Sigmoid colon (tissue), 7 donors: ENCODE results near the gene PDGFD. TPM values are rescaled to one million over a fixed set of nuclear protein-coding genes. Genes with fewer than 3 reads are reported as not detected.

ENCODE experiments used
- DNase-seq: peaks from one replicate; pipeline ENCODE4 v3.0.0-alpha.2; 2019
- H3K27ac ChIP-seq, 4 donors: fragments of 200-600 bp; sonication (generic); one replicate each; pipeline ENCODE4 v1.5.1; 2016 to 2019; ENCODE audit warnings: mild to moderate bottlenecking in 1 of 4
- H3K27me3 ChIP-seq, 3 donors: fragments of 200-600 bp; sonication (generic); one replicate each; pipeline ENCODE4 v1.5.1; 2019; ENCODE audit warnings: mild to moderate bottlenecking in 1 of 3
- H3K36me3 ChIP-seq, 4 donors: fragments of 200-600 bp; sonication (generic); one replicate each; pipeline ENCODE4 v1.5.1; 2016 to 2019
- H3K4me1 ChIP-seq, 4 donors: fragments of 200-600 bp; sonication (generic); one replicate each; pipeline ENCODE4 v1.5.1; 2017 to 2019
- H3K4me3 ChIP-seq, 4 donors: fragments of 200-600 bp; sonication (generic); one replicate each; pipeline ENCODE4 v1.5.1; 2017 to 2019; ENCODE audit warnings: mild to moderate bottlenecking in 2 of 4, moderate library complexity in 1 of 4
- H3K9me3 ChIP-seq, 4 donors: fragments of 200-600 bp in 3 of 4; sonication (generic) in 3 of 4; one replicate each; pipeline versions ENCODE4 v1.5.1 to v1.6.1; 2013 to 2019
- EP300 ChIP-seq, 4 donors: sonication (generic); formaldehyde crosslinking; IDR thresholded peaks; one replicate each; pipeline ENCODE4 v1.6.1; 2017; ENCODE audit warnings: antibody characterized with exemption in 4 of 4
- POLR2A ChIP-seq, 2 donors: fragments of 450-650 bp; IDR thresholded peaks; one replicate each; pipeline ENCODE4 v1.6.1; 2016; ENCODE audit warnings: antibody characterized with exemption in 2 of 2, mild to moderate bottlenecking in 2 of 2, moderate library complexity in 2 of 2
- POLR2AphosphoS5 ChIP-seq, 4 donors: sonication (generic); formaldehyde crosslinking; IDR thresholded peaks; one replicate each; pipeline ENCODE4 v1.6.1; 2017; ENCODE audit warnings: antibody characterized with exemption in 4 of 4
- WGBS, 2 donors: extraction: QIAGEN DNeasy Blood & Tissue Kit; methylation state at CpG; one replicate each; pipeline ENCODE4 v1.1.7; 2013; 5-methylcytosine and 5-hydroxymethylcytosine counted together
- intact Hi-C: fragments of 100-400 bp; cut with DNase I; formaldehyde crosslinking; loops from one replicate; pipeline ENCODE4 v1.15.1; 2023
- polyA plus RNA-seq, 3 donors: library from polyadenylated mRNA; stranded (reverse); fragments of 200-250 nt; gene quantifications; one replicate each; pipeline ENCODE4 v1.2.3, GENCODE V29; 2013
- total RNA-seq, 4 donors: library from RNA; depleted of rRNA; stranded (reverse); fragments of >200 nt; gene quantifications; one replicate each; pipeline ENCODE4 v1.1.0, GENCODE V29; 2016
- TF ChIP-seq, protein P1 (sequence below), 4 experiments: fragments of 450-650 bp in 3 of 4; fragments of 200-600 bp in 1 of 4; IDR thresholded peaks; one replicate each; pipeline ENCODE4 v1.5.1; 2016 to 2019; ENCODE audit warnings: antibody characterized with exemption in 4 of 4, mild to moderate bottlenecking in 3 of 4, moderate library complexity in 2 of 4
- donor health status: healthy with polysubstance abuse.
- donor health status: Bipolar disorder and iron deficiency.
- donor health status: healthy.

PDGFD gene
- total and polyA plus RNA-seq, 7 donors = 0.69 to 11.6 (median 7.9) TPM

- intact Hi-C loops = no loop called here
- WGBS, 2 donors = 87 to 91% methylated on average over 3 of the region's 3 CpGs
- DNase-seq = no peak
- TF ChIP-seq, protein P1, sequence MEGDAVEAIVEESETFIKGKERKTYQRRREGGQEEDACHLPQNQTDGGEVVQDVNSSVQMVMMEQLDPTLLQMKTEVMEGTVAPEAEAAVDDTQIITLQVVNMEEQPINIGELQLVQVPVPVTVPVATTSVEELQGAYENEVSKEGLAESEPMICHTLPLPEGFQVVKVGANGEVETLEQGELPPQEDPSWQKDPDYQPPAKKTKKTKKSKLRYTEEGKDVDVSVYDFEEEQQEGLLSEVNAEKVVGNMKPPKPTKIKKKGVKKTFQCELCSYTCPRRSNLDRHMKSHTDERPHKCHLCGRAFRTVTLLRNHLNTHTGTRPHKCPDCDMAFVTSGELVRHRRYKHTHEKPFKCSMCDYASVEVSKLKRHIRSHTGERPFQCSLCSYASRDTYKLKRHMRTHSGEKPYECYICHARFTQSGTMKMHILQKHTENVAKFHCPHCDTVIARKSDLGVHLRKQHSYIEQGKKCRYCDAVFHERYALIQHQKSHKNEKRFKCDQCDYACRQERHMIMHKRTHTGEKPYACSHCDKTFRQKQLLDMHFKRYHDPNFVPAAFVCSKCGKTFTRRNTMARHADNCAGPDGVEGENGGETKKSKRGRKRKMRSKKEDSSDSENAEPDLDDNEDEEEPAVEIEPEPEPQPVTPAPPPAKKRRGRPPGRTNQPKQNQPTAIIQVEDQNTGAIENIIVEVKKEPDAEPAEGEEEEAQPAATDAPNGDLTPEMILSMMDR (IDR thresholded peaks at IDR 0.05) = no peak
- TF ChIP-seq EP300 (IDR thresholded peaks at IDR 0.05) (no peak), POLR2A (IDR thresholded peaks at IDR 0.05) (no peak), POLR2AphosphoS5 (IDR thresholded peaks at IDR 0.05) (no peak)
- Histone ChIP-seq H3K36me3 (no peaks in the 10 kb centered on the region), H3K4me1 (no peaks in the 10 kb centered on the region), H3K27ac (no peak overlapping the region), H3K4me3 (no peak overlapping the region), H3K27me3 (no peaks in the 10 kb centered on the region), H3K9me3 (peaks cover 0 to 2% (median 0%) of the 10 kb centered on the region in 4 donors)
These were observed 59.3 kb downstream of the PDGFD start for GRCh38 chr11:104104664-104105063.

DNA sequence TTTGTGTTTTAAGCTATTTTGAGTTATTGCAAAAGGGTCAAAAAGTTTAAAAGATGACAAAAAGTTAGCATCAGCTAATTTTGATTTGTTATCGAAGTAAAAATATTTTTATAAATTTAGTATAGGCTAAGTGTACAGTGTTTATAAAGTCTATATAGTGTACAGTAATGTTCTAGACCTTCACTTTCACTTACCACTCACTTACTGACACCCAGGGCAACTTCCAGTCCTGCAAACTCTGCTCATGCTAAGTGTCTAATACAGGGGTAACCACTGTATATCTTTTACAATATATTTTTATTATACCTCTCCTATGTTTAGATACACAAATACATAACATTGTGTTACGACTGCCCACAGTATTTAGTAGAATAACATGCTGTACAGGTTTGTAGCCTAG lies 59.7 kb downstream of the PDGFD start:
- 83 to 86% methylated on average over 2 of the region's 2 CpGs for WGBS, 2 donors
- no peak overlapping the region for H3K27ac ChIP-seq
- H3K4me3 ChIP-seq = no peak overlapping the region
- H3K36me3 ChIP-seq = no peaks in the 10 kb centered on the region
- no peak for DNase-seq
- H3K27me3 ChIP-seq = no peaks in the 10 kb centered on the region
- H3K4me1 ChIP-seq = no peaks in the 10 kb centered on the region
- intact Hi-C loops = no loop called here
- peaks cover 0 to 2% (median 0%) of the 10 kb centered on the region in 4 donors for H3K9me3 ChIP-seq
- TF ChIP-seq EP300 (IDR thresholded peaks at IDR 0.05) = no peak
- no peak for TF ChIP-seq POLR2AphosphoS5 (IDR thresholded peaks at IDR 0.05)
- TF ChIP-seq, protein P1 (IDR thresholded peaks at IDR 0.05) = no peak
- TF ChIP-seq POLR2A (IDR thresholded peaks at IDR 0.05) = no peak

DNA sequence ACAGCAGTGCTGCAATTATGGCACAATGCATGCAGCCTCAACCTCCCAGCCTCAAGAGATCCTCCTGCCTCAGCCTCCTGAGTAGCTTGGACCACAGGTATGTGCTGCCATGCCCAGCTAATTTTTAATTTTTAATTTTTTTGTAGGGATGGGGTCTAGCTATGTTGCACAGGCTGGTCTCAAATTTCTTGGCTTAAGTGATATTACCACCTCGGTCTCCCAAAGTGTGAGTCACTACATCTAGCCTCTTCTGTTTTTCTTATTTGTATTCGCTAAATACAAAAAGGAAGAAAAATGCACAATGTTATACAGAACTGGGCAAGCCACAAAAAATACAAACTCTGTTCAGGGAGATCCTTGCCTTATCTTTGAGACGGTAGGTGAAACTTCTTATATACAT lies 65.4 kb downstream of the PDGFD start:
- no peak for TF ChIP-seq POLR2AphosphoS5 (IDR thresholded peaks at IDR 0.05)
- no peak for TF ChIP-seq EP300 (IDR thresholded peaks at IDR 0.05)
- no peak for TF ChIP-seq POLR2A (IDR thresholded peaks at IDR 0.05)
- TF ChIP-seq, protein P1 (IDR thresholded peaks at IDR 0.05) = no peak
- WGBS, 2 donors = 69 to 70% methylated on average over 3 of the region's 3 CpGs

DNA sequence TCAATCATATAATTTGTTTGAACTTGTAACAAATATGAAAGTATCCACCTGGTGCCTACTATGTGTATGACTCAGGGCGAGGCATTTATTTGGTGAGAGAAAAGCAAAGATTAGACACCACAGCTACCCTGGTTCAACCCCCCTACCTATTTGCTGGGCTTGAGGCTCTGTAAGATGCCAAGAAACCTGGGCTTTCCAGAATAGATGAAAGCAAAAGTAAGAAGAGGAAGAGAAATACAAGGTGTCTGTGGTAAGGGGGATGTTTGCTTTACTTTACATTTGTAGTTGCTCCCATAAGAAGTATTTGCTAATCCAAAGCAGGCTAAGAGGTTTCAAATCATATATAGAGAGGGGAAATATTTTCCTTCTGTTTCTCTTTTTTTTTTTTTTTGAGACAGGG lies 65.8 kb downstream of the PDGFD start:
- TF ChIP-seq POLR2A (IDR thresholded peaks at IDR 0.05) (no peak), EP300 (IDR thresholded peaks at IDR 0.05) (no peak), POLR2AphosphoS5 (IDR thresholded peaks at IDR 0.05) (no peak)
- TF ChIP-seq, protein P1 (IDR thresholded peaks at IDR 0.05) = no peak
- Histone ChIP-seq H3K9me3 (peaks cover 0 to 2% (median 0%) of the 10 kb centered on the region in 4 donors), H3K36me3 (no peaks in the 10 kb centered on the region), H3K27me3 (no peaks in the 10 kb centered on the region), H3K27ac (no peak overlapping the region), H3K4me3 (no peak overlapping the region), H3K4me1 (no peaks in the 10 kb centered on the region)
- no peak for DNase-seq
- intact Hi-C loops = no loop called here
- WGBS, 2 donors = 91 to 96% methylated on average over 1 of the region's 1 CpG

More for the DNA sequence above, 65.4 kb downstream of the PDGFD start:
- H3K36me3 ChIP-seq = no peaks in the 10 kb centered on the region
- intact Hi-C loops = no loop called here
- no peak overlapping the region for H3K4me3 ChIP-seq
- no peaks in the 10 kb centered on the region for H3K4me1 ChIP-seq
- no peaks in the 10 kb centered on the region for H3K27me3 ChIP-seq
- peaks cover 0 to 2% (median 0%) of the 10 kb centered on the region in 4 donors for H3K9me3 ChIP-seq
- no peak overlapping the region for H3K27ac ChIP-seq
- no peak for DNase-seq

DNA sequence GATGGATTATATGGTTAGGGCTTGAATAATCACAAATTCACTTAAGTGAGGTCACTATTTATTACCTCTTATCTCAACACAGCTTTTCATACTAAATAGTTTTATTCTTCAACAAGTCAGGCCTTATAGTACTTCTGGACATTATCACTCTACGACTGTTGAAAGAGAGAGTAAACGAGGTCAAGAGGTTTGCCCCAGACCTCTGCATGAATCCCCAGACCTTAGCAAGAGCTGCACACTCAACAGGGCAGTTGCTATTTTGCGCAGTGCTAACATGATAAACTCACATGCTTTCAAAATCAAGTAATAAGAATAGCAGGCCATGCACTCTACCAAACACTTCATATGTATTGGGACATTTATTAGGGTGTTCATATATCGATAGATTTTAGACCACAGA lies 67.0 kb downstream of the PDGFD start:
- intact Hi-C loops = no loop called here
- H3K27me3 ChIP-seq = no peaks in the 10 kb centered on the region
- peaks cover 0 to 2% (median 0%) of the 10 kb centered on the region in 4 donors for H3K9me3 ChIP-seq
- TF ChIP-seq POLR2AphosphoS5 (IDR thresholded peaks at IDR 0.05) (no peak), EP300 (IDR thresholded peaks at IDR 0.05) (no peak), POLR2A (IDR thresholded peaks at IDR 0.05) (no peak)
- TF ChIP-seq, protein P1 (IDR thresholded peaks at IDR 0.05) = no peak
- DNase-seq = no peak
- no peak overlapping the region for H3K27ac ChIP-seq
- no peaks in the 10 kb centered on the region for H3K36me3 ChIP-seq
- no peak overlapping the region for H3K4me3 ChIP-seq
- no peaks in the 10 kb centered on the region for H3K4me1 ChIP-seq
- WGBS, 2 donors = 84 to 85% methylated on average over 4 of the region's 4 CpGs
